Measurements from ENCODE around the gene TFDP2.

Gene TFDP2

GRCh38 chr3:141938011-141938500, 211.3 kb downstream of the TFDP2 start (continued):
- TF ChIP-seq ZNF10 (tag by site-specific recombination; IDR thresholded peaks at IDR 0.05) (no peak), BCL6B (tag by site-specific recombination; IDR thresholded peaks at IDR 0.05) (no peak), ZNF704 (tag by site-specific recombination; IDR thresholded peaks at IDR 0.05) (no peak), ZSCAN5A (tag by site-specific recombination; IDR thresholded peaks at IDR 0.05) (no peak), ZNF585B (tag by site-specific recombination; IDR thresholded peaks at IDR 0.05) (no peak)

GRCh38 chr3:141934354-141934753, 215.0 kb downstream of the TFDP2 start:
- no peaks in the 10 kb centered on the region for H3K4me1 ChIP-seq (ENCODE audit: control insufficient read depth, insufficient read depth, low read length)
- H3K36me3 ChIP-seq (ENCODE audit: control insufficient read depth in 2 of 2, insufficient read depth in 1 of 2, low read length in 2 of 2) = no peaks in the 10 kb centered on the region

More at GRCh38 chr3:141934354-141934753, 215.0 kb downstream of the TFDP2 start:
- CTCF ChIA-PET = no interaction called here
- H3K4me3 ChIP-seq (ENCODE audit: low read depth, low read length) = no peak overlapping the region
- POLR2A ChIA-PET = no interaction called here
- no peak overlapping the region for H3K27ac ChIP-seq (ENCODE audit: extremely low read depth, low read depth, low read length)
- TF ChIP-seq ZBTB11 (tag by site-specific recombination; conservative IDR thresholded peaks at IDR 0.05; ENCODE audit: low read depth) = no peak
- TF ChIP-seq GLI2 (tag by site-specific recombination; IDR thresholded peaks at IDR 0.05; ENCODE audit: borderline replicate concordance, low read depth) = no peak
- no peak for TF ChIP-seq HIC1 (tag by site-specific recombination; IDR thresholded peaks at IDR 0.05)
- no peak for TF ChIP-seq ZNF677 (tag by site-specific recombination; IDR thresholded peaks at IDR 0.05)
- no peak for TF ChIP-seq SETDB1 (IDR thresholded peaks at IDR 0.05; ENCODE audit: insufficient read length, low read length)
- TF ChIP-seq ZNF449 (tag by site-specific recombination; IDR thresholded peaks at IDR 0.05) = no peak
- no peak for TF ChIP-seq ZNF561 (tag by site-specific recombination; IDR thresholded peaks at IDR 0.05; ENCODE audit: borderline replicate concordance)
- TF ChIP-seq ZNF777 (tag by site-specific recombination; IDR thresholded peaks at IDR 0.05; ENCODE audit: borderline replicate concordance) = no peak
- no peak for TF ChIP-seq ZNF114 (tag by site-specific recombination; IDR thresholded peaks at IDR 0.05)
- TF ChIP-seq ZNF184 (tag by site-specific recombination; IDR thresholded peaks at IDR 0.05) = no peak
- no peak for TF ChIP-seq ZNF660 (tag by site-specific recombination; IDR thresholded peaks at IDR 0.05)
- TF ChIP-seq ZNF623 (tag by site-specific recombination; IDR thresholded peaks at IDR 0.05) = no peak
- TF ChIP-seq SP3 (tag by site-specific recombination; IDR thresholded peaks at IDR 0.05) = no peak
- TF ChIP-seq PRDM1 (tag by site-specific recombination; IDR thresholded peaks at IDR 0.05) = no peak
- no peaks in the 10 kb centered on the region for H3K9me3 ChIP-seq (ENCODE audit: control insufficient read depth, insufficient read depth, low read depth, low read length)
